ENCODE results near the gene PRKG1.
A peak's percentile ranks its signal among the peaks of the same experiment; 100 is the strongest.
"Not testable (repeated sequence)": the region's sequence is repeated elsewhere in the genome, so short reads cannot be mapped to it uniquely, and the experiment has no call there.

Gene PRKG1

DNA sequence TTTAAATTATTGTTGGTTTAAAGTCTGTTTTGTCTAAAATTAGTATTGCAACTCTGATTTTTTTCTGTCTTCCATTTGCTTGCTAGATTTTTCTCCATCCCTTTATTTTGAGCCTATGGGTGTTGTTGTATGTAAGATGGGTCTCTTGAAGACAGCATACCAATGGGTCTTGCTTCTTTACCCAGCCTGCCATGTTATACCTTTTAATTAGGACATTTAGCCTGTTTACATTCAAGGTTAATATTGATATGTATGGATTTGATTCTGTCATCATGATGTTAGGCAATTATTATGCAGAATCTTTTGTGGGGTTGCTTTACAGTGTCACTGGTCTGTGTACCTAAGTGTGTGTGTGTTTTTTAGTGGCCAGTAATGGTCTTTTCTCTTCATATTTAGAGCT is 906.5 kb downstream of the PRKG1 start:
- no peak for DNase-seq

DNA sequence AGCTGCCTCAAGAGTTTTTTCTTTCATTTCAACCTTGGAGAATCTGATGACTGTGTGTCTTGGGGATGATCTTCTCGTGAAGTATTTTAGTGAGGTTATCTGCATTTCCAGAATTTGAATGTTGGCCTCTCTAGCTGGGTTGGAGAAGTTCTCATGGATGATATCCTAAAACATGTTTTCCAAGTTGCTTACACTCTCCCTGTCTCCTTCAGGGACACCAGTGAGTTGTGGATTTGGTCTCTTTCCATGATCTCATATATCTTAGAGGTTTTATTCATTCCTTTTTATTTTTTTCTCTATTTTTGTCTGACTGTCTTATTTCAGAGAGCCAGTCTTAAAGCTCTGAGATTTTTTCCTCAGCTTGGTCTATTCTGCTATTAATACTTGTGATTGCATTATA is 907.4 kb downstream of the PRKG1 start:
- no peak for DNase-seq

DNA sequence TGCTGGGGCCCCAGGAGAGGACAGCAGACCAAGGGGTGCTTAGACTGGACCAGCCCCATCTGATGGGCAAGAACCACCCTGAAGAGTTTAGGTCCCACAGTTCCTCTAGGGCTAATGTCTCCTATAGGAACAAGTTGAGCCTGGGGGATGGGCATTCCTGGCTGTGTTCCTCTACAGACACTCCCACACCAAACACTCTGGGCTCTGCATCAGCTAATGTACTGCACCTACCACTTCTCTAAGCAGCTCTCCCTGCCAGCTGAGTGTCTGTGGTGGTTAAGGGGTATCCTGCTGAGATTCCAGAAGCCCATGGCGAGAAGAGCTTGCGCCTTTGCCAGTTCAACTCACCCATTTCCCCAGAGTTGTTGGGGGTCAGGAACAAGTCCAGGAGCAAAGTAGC is 909.2 kb downstream of the PRKG1 start:
- no peak for DNase-seq

GRCh38 chr10:51985336-51985735 is 911.0 kb downstream of the PRKG1 start:
- DNase-seq = no peak

GRCh38 chr10:51986516-51986915 is 912.2 kb downstream of the PRKG1 start:
- no peak for DNase-seq

GRCh38 chr10:51993475-51993874 is 919.2 kb downstream of the PRKG1 start:
- no peak for DNase-seq

- DNase-seq = no peak
Observed at GRCh38 chr10:51999096-51999495, 924.8 kb downstream of the PRKG1 start.

- DNase-seq = peak in 1 of 2 donors; percentile 36
Observed at GRCh38 chr10:52004342-52004949, 930.2 kb downstream of the PRKG1 start.

DNA sequence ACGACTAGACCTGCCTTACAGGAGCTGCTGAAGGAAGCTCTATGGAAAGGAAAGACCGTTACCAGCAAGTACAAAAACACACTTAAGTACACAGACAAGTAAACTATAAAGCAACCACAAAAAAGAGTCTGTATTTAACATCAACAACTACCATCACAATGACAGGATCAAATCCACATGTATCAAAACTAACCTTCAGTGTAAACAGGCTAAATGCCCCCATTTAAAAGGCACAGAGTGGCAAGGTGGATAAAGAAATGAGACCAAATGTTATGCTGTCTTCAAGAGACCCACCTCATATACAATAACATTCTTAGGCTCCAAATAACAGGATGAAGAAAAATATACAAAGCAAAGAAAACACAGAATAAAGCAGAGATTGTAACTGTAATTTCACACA is 932.8 kb downstream of the PRKG1 start:
- DNase-seq = no peak

GRCh38 chr10:52011118-52011517 is 936.8 kb downstream of the PRKG1 start:
- DNase-seq = no peak

DNA sequence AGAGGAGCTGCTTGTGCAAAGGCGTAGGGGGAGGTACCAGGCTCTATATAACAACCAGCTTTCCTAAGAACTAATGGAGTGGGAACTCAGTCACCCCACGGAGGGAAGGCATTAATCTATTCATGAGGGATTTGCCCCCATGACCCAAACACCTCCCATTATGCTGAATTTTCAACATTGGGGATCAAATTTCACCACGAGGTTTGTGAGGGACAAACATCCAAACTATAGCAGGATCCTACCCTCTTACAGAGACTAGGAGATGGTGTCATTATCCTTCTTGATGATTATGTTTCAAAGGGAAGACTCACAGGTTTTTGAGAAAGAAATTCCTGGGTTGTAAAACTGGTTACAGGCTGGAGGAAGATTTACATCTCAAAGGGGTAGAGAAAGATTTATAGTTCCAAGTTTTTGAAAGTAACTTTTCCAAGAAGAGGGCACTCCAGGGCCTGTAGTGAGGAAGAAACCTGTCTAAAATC is 944.8 kb downstream of the PRKG1 start:
- no peak for DNase-seq

DNA sequence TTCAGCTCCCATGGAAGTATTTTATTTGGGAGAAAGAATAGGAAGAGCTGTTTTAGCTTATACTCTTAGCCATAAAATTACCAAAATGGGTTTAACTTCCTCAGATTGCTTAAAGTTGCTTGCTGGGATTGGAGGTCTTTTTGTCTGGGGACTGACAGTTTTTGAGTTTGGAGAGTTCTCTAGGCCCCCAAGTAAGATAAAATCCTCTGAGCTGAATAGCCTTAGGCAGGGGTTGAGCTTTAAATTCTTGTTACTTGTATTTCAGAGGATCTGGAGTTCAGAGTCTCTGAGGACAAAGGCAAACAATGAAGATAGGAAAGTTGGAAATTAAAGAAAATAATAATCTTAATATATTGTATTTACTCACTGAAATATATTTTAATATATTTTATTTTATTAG is 945.4 kb downstream of the PRKG1 start:
- DNase-seq = no peak

DNA sequence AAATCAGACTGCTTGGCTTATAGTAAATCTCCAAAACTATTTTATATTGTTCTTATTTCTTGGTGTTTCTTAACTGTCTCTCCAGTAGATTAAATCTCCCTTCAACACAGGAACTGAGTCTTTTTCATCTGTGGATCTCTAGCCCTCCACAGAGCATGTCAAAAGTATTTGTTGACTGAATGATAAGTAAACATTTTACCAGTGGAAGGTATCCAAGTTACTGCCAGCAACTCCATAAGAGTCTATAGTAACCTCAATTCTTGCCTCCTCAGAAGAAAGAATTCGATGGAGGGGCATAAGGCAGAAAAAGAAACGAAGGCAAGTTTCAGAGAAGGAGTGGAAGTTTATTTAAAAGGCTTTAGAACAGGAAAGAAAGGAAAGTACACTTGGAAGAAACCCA is 945.9 kb downstream of the PRKG1 start:
- DNase-seq = no peak

DNA sequence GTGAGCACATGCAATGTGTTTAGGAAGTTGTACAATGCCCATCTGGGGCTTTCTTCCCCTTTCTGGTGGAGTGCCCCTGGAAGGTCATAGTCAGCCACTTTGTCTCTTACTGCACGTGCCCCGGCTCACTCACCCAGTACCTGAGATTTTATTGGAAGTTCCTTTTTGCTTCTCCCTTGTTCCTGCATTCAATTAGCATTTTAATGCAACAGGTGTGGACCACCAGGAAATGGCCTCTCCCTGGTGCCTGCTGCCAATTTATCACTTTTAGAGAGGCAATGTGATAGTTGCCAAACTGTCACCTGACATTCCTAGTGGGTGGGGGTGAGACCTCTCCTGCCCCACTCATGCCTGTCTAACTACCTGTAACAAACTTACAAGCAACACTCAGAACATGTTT is 946.4 kb downstream of the PRKG1 start:
- no peak for DNase-seq

- DNase-seq = no peak
Observed at GRCh38 chr10:52027055-52027705, 952.9 kb downstream of the PRKG1 start.

DNA sequence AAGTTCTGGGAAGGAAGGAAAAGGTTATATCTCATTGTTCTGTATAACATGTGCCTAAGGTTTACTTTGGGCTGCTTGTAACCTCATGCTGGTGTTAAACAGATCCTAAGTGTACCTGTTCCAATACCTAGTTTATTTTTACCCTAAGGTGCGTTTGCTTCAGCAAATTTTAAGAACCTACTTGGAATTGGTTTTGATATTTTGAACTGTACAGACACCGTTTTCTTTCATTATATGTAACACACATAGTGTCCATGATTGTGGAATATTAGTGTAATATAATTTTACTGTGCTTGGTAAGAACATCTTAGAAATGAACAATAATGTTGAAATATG is 954.2 kb downstream of the PRKG1 start:
- DNase-seq = no peak

- DNase-seq = no peak
Observed at GRCh38 chr10:52029628-52030027, 955.3 kb downstream of the PRKG1 start.

DNA sequence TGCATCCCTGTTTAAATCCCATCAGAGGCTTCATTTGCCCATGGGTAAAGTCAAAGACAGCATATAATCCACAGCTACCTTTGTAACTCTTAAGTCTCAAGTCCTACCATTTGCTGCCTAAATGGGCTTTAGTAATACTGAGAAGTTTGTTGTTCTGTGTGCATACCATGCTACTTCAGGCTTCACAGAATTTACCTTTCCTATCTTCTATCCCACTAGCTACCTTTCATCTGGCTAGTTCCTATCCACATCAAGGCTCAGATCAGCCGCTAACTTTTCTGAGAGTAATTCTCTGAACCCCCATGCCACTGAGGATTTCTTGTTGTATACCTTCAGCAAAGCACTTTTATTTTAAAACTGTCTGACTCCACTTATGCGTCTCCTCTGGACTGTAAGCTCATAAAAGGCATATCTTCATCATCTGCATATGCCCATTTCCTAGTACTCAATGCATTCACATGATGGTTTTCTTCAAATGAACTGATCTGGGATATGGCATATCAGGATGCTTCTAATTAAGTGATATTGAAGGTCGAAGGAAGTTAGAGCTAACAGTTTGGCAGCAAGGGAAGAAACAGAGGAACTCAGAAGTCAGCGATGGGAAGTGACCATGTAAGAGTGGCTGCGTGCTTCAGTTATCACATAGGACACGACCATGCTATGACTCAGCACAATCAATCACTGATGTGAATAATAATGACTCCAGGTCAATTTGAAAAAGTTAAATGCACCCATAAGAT is 955.9 kb downstream of the PRKG1 start:
- no peak for DNase-seq

GRCh38 chr10:52030975-52031374 is 956.7 kb downstream of the PRKG1 start:
- DNase-seq = no peak

- DNase-seq = no peak
Observed at GRCh38 chr10:52031771-52032170, 957.5 kb downstream of the PRKG1 start.

DNA sequence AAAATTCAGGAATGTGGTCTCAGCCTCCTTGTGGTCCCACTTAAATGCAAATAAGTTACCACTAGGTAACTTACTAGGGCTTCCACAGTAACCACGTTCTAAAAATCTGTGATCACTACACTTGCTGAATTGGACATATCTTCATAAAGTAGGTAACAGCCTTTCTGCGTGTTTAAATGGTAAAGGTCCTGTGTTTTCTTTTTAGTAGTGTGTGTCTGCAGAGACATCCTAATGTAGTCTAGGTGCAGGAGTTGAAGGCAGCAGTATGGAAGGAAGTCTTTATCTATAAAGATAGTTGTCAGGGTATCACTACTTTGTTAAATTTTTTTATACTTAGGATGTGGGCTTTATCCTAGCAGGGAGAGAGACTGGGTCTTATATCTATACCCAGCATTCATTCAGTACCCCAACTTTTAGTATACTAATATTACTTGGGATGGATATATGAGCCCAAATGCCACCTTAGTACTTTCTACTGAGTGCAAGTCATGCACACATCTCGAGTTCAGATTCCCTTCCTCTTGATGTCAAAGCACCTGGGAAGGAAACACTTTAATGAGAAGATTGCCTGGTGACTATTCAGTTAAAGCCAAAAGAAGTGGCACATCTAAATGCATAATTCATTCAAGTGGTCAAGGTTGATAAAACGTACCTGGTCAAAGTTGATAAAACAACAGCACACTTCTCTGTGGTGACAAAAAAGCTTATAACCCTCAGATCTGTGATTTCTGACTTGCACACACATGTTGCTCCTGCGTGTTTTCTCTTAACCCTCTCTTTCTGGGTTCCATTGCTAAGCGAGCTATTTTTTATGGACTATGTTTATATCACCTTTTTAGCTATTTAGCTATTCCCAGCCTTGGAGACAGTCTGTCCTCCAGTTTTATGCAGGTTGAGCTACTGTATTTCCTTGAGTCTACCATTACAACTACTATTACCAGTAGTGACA is 958.7 kb downstream of the PRKG1 start:
- DNase-seq = no peak

DNA sequence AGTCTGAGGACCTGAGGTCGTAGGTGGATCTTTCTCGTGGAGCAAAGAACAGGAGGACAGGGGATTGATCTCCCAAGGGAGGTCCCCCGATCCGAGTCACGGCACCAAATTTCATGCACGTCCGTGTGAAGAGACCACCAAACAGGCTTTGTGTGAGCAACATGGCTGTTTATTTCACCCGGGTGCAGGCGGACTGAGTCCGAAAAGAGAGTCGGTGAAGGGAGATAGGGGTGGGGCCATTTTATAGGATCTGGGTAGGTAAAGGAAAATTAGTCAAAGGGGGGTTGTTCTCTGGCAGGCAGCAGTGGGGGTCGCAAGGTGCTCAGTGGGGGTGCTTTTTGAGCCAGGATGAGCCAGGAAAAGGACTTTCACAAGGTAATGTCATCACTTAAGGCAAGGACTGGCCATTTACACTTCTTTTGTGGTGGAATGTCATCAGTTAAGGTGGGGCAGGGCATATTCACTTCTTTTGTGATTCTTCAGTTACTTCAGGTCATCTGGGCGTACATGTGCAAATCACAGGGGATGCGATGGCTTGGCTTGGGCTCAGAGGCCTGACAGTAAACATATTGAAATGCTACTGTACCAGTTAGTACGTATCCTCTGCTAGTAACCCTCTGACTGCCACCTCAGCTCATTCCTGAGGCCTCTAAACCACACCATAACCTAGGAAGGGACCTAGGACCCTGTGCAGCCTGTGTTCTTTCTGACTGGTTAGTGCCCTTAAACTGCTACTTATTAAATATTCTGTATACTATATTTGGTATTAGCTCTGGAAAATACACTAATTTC is 964.9 kb downstream of the PRKG1 start:
- DNase-seq = not testable (repeated sequence)

All from inflammatory macrophage treated with lipopolysaccharide for 1 hour (primary cell).